HG02642 (cell line): ENCODE results near the gene ARMC9.
"Not testable (repeated sequence)": the region's sequence is repeated elsewhere in the genome, so short reads cannot be mapped to it uniquely, and the experiment has no call there.

Experiments
- ATAC-seq: cut with Tn5 transposase; IDR thresholded peaks from one replicate; pipeline ENCODE4 v1.9.1; 2021; ENCODE audit warnings: mild to moderate bottlenecking; ENCODE audit not compliant: unreplicated experiment, poor library complexity

ARMC9 gene

GRCh38 chr2:231278868-231279267 lies 80.4 kb downstream of the ARMC9 start:
- no peak for ATAC-seq

- no peak for ATAC-seq
Measured at GRCh38 chr2:231280846-231281245, 82.4 kb downstream of the ARMC9 start.

GRCh38 chr2:231284296-231284695 lies 85.9 kb downstream of the ARMC9 start:
- no peak for ATAC-seq

GRCh38 chr2:231286964-231287363 lies 88.5 kb downstream of the ARMC9 start:
- no peak for ATAC-seq

- ATAC-seq: no peak
Measured at GRCh38 chr2:231287696-231288095, 89.3 kb downstream of the ARMC9 start.

GRCh38 chr2:231288590-231288989 lies 90.2 kb downstream of the ARMC9 start:
- no peak for ATAC-seq

- no peak for ATAC-seq
Measured at GRCh38 chr2:231290321-231291015, 92.0 kb downstream of the ARMC9 start.

DNA sequence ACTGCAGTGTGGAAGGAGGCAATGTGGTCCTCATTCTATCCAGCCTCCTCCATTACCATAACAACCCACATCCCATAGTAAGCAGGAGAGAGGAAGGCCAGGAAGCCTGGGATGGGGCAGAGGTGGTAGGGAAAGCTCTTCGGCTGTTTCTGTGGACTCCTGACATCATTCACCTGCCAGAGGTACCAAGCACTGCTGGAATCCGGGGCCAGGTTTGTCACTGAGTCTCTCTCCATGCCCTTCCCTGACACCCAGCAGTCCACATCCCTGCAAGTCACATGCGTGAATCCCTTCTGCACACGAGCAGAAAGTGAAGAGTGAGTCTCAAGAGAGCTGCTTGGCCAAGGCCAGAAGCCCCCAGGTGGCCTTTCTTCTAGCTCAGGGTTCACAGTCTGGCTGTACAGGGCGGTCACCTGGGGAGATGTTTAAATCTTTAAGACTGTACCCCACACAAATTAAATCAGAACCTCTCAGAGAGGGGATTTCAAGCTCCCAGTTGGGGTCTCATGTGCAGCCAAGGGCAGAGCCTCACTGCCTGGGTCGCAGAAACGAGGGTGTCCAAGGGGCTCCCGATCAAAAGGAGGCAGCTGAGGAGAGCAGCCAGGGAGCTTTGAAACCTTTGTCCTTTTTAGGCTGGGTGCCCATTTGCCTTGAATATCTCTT lies 94.2 kb downstream of the ARMC9 start:
- no peak for ATAC-seq

DNA sequence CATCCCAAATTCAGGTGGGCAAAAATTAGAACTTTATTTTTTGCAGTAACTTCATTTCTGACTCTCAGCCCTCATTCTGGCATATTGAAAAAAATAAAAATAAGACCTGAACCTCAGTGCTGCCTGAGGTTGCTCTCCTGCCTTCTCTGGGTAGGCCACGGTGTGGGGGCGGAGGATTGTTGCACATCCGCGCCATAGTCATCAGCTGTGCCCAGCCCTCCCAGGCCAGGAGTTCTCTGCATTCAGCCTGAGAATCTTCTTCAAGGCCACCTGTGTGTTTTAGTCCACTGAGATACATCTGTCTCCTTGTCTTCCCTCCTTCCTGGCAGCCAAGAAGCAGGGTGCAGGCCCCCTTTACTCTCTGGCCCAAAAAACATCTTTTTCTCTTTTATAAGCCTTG lies 94.7 kb downstream of the ARMC9 start:
- no peak for ATAC-seq

- no peak for ATAC-seq
Measured at GRCh38 chr2:231294116-231294515, 95.7 kb downstream of the ARMC9 start.

DNA sequence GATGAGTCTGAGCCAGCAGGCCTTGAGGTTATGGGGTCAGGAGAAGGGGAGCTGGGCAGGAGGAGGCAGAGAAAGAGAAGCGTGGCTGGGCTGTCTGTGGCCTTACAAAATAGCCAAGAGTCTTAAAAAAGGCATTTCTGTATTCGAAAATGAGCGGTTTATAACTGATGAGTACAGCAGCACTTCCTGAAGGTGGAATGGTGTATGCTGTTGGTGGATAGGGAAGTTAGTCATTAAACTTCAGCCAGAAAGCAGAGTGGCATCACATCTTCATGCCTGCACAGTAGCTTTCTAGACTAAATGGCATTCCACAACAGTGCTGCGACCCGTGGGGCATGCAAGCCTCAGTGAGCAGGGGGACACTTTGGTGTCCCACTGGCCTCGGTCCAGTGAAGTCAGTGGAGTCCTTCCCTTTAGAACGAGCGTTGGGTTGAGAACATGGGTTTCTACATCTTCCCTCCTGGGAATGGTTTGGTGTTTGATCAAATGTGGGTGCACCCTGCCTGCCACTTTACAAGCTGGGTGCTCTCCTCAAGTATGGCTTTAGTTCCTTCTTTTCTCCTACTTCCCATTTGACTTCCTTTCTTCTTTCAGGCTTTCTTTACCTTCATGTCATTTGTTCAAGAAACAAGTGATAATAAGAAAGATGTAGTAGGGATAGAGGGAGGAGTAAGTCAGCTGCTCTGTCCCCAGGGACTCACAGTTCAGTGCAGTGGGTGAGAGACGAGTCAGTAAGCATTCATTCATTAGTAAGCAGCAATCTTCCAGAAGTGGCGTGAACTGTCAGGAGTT lies 96.3 kb downstream of the ARMC9 start:
- no peak for ATAC-seq

DNA sequence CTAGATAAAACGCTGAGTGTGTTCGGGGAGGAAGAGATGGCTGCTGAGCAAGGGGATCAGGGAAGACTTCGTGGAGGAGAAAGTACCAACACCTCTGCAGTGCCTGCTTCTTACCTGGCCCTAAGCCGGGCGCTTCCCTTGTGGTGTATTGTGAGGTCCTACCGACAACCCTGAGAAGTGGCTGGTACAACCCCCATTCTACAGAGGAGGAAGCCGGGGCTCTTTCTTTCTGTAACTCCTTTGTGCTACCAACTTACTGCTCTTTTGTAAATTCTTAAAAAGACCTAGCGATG lies 96.9 kb downstream of the ARMC9 start:
- ATAC-seq: no peak

DNA sequence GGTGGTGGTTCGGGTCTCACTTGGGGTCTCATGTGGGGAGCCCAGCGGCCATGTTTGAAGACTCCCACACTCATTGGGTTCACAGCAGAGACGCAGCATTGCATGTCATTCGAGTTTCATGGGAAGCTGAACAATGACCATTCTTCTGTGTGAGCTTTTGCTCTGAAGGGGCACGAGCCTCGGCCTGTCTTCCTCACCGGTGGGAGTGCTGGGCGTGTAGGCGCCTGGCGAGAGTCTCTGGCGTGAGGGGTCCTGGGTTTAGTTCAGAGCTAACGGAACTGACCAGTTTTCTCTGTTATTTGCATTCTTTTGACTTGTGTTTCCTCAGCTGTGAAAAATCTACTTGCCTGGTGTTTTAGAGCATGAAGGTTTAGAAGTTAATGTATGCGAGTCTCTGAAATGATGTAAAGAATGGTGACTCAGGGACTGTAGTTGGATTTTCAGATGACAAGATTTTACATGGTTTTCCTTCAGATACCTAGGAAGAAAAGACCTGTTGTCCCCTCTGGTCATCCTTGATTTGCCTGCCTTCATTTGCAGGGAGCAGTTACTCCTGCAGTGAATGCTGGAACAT lies 98.1 kb downstream of the ARMC9 start:
- ATAC-seq: no peak

- peak; percentile 57 for ATAC-seq
Measured at GRCh38 chr2:231297108-231297908, 98.9 kb downstream of the ARMC9 start.

DNA sequence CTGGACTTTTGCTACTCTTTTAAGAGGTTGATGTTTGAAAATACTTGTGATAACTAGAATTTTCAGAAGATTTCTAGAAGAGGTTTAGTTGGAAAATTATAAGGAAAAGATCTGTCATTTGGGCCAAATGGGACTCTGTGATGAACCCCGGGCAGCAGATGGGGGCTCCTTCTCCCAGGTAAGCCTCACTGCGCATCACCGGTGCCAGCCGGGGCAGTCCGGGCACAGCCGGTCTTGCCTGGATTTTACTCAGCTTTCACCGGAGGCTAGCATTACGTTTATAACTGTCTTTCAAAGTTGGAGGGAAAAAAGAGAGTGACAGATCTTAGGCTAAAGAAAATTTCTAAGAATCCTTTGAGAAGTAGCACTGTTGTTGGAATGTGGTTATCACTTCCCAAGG lies 99.7 kb downstream of the ARMC9 start:
- no peak for ATAC-seq

DNA sequence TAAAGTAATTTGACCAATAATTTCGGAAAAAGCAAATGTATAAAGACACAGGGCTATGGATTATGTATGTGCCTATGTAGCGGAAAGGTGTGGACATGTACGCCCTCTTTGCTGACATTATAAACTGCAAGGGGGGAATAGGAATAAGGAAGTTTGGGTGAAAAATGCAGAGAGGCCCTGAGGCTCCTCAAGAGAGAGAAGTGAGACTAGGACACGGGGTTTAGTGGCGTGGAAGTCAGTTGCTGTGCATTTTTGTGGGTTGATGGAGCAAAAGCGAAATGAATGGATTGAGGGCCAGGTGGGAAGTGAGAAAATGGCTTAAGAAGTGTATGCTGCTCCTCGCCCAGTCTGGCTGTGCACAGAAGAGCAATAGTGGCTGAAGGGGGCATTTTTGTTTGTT lies 100.8 kb downstream of the ARMC9 start:
- ATAC-seq: no peak

GRCh38 chr2:231300020-231300721 lies 101.7 kb downstream of the ARMC9 start:
- peak; percentile 35 for ATAC-seq

GRCh38 chr2:231300722-231301076 lies 102.3 kb downstream of the ARMC9 start:
- peak; percentile 42 for ATAC-seq

DNA sequence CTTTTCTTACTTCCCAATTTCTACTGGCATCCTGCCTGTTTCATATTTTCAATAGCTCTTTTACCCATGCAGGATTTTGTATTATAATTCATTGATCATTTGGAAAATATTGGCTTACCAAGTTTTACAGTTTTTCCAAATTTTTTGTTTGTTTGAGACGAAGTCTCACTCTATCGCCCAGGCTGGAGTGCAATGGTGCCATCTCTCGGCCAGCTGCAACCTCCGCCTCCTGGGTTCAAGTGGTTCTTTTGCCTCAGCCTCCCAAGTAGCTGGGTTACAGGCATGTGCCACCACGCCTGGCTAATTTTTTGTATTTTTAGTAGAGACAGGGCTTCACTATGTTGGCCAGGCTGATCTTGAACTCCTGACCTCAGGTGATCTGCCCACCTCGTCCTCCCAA lies 105.8 kb downstream of the ARMC9 start:
- ATAC-seq: not testable (repeated sequence)

DNA sequence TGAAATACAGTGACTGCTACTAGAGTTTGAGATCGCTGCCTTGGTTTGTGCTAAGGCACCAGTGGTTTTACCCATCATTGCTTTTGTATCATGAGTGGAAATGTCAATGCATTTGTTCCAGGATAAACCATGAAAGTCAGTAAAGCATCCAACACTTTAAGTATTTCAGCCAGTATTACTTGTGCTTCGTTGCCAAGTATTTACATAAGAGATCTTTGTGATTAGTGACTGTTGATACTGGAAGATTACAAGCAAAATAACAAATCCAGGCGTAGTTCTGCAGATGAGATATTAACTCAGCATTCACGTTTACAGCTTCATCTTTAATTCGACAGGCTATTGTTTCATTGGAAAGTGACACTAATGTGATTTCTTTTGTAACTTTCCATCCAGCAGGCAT lies 106.8 kb downstream of the ARMC9 start:
- no peak for ATAC-seq
